HepG2 (cell line): Measurements from ENCODE around the gene ST3GAL4.
"Not testable (repeated sequence)": the region's sequence is repeated elsewhere in the genome, so short reads cannot be mapped to it uniquely, and the experiment has no call there.

Experiments used
- ESRRA ChIP-seq: sonication (generic); formaldehyde crosslinking; IDR thresholded peaks from 2 replicates; pipeline ENCODE4 v1.5.1; 2020; ENCODE audit warnings: mild to moderate bottlenecking, low read depth, missing genetic modification reagents
- KLF9 ChIP-seq: IDR thresholded peaks from 2 replicates; pipeline ENCODE4 v1.6.1; 2016; ENCODE audit warnings: low read depth
- NBN ChIP-seq: fragments of 450-650 bp; conservative IDR thresholded peaks from 2 replicates; pipeline ENCODE4 v1.6.1; 2017
- SMC3 ChIP-seq: IDR thresholded peaks from 2 replicates; pipeline ENCODE4 v1.6.1; 2011; ENCODE audit warnings: low read length, improper control_type of control experiment

GRCh38 chr11:126368336-126369119 lies 13.0 kb downstream of the ST3GAL4 start:
- not testable (repeated sequence) for TF ChIP-seq SMC3; KLF9 (CRISPR knock-in tag); ESRRA (CRISPR knock-in tag); NBN
